GM12892 (cell line): ENCODE data around the gene TNS4.

ENCODE experiments used
- POLR2A ChIP-seq: IDR thresholded peaks from 2 replicates; pipeline ENCODE4 v1.6.1; 2011; ENCODE audit warnings: low read depth, low read length, control low read depth
- TAF1 ChIP-seq: IDR thresholded peaks from 2 replicates; pipeline ENCODE4 v1.6.1; 2011; ENCODE audit warnings: low read depth, mild to moderate bottlenecking, control low read depth, low read length, borderline replicate concordance

GRCh38 chr17:40496634-40497420 is 4.6 kb downstream of the TNS4 start:
- TF ChIP-seq POLR2A = no peak
- TF ChIP-seq TAF1 = no peak
